ENCODE results near the gene RAI1. TPM values are rescaled to one million over a fixed set of nuclear protein-coding genes. Genes with fewer than 3 reads are reported as not detected.

RAI1 gene
- total RNA-seq, 1 experiment from 2014 or later = 86.3 TPM

DNA sequence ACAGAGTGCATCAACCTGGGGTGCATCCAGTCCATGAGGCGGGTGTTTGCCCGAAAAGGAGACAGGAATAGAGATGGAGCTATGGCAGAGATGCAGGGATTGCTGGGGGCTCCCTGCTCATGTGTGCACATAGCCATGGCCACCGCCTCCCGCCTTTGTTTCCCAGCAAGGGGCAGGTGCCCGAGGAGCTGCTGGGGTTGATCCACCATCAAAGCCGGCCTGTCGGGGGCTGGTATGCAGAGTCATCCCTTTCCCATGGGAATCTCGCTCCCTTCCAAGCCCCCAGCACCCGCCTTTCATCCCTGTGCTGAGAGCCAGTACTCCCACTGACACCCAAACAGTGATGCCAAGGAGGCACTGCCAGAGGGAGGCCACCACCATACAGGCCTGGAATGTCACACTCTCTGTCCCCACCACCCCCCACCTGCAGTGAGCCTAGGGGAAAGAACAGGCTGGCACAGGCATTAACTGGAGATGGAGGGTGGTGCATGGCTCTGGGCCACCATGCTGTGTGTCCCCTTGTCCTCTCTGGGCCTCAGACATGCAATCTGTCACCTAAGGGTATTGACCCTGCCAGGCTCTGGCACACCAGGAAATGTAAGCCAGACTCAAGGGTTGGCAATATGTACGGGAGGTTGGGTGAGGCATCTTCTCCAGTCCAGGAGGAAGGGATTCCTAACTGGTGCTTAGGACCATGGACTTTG, 90.4 kb downstream of the RAI1 start:
- Histone ChIP-seq H3K9me2 (ENCODE audit: insufficient read depth) (no peaks in the 10 kb centered on the region), H3K9me3 (ENCODE audit: insufficient read depth, low read depth) (no peaks in the 10 kb centered on the region), H3K79me2 (ENCODE audit: low read depth) (peaks cover 51% of the 10 kb centered on the region), H3F3A (ENCODE audit: insufficient read depth, low read depth) (peaks cover 27% of the 10 kb centered on the region), H4K20me1 (ENCODE audit: insufficient read depth) (peaks cover 83% of the 10 kb centered on the region), H3K27me3 (ENCODE audit: insufficient read depth, low read depth) (no peaks in the 10 kb centered on the region), H3K4me2 (no peak overlapping the region), H2AFZ (no peak overlapping the region), H3K4me1 (replicated peaks; ENCODE audit: insufficient read depth) (peaks cover 16% of the 10 kb centered on the region; the same call in 1 of the 2 replicates), H3K36me3 (ENCODE audit: low read depth) (no peaks in the 10 kb centered on the region), H3K27ac (no peak overlapping the region), H3K4me3 (no peak overlapping the region)
- no TSS peak for BruUV-seq (replicated peaks)
- ChIA-PET CTCF (no interaction called here), POLR2A (ENCODE audit: unreplicated experiment) (no interaction called here)
- TF ChIP-seq CTCF (conservative IDR thresholded peaks at IDR 0.05) (no peak), EZH2 (IDR thresholded peaks at IDR 0.05; ENCODE audit: low read depth) (no peak)
- peak in 1 of 2 experiments; percentile 20 for DNase-seq
- intact Hi-C loops (cut with micrococcal nuclease; ENCODE audit: unreplicated experiment) = no loop called here

GRCh38 chr17:17772231-17772630, 91.0 kb downstream of the RAI1 start:
- H3K27ac ChIP-seq = no peak overlapping the region
- no peaks in the 10 kb centered on the region for H3K27me3 ChIP-seq (ENCODE audit: insufficient read depth, low read depth)
- no peaks in the 10 kb centered on the region for H3K36me3 ChIP-seq (ENCODE audit: low read depth)
- no peaks in the 10 kb centered on the region for H3K9me3 ChIP-seq (ENCODE audit: insufficient read depth, low read depth)
- H3F3A ChIP-seq (ENCODE audit: insufficient read depth, low read depth) = peaks cover 29% of the 10 kb centered on the region
- no peak for TF ChIP-seq EZH2 (IDR thresholded peaks at IDR 0.05; ENCODE audit: low read depth)
- TF ChIP-seq CTCF (conservative IDR thresholded peaks at IDR 0.05) = no peak
- H2AFZ ChIP-seq = no peak overlapping the region
- no peak overlapping the region for H3K4me2 ChIP-seq
- H3K4me3 ChIP-seq = no peak overlapping the region
- ChIA-PET CTCF (no interaction called here), POLR2A (ENCODE audit: unreplicated experiment) (no interaction called here)
- peaks cover 16% of the 10 kb centered on the region; the same call in 1 of the 2 replicates for H3K4me1 ChIP-seq (replicated peaks; ENCODE audit: insufficient read depth)
- BruUV-seq (replicated peaks) = no TSS peak
- no peaks in the 10 kb centered on the region for H3K9me2 ChIP-seq (ENCODE audit: insufficient read depth)
- peaks cover 51% of the 10 kb centered on the region for H3K79me2 ChIP-seq (ENCODE audit: low read depth)
- DNase-seq = no peak
- intact Hi-C loops (cut with micrococcal nuclease; ENCODE audit: unreplicated experiment) = no loop called here
- peaks cover 83% of the 10 kb centered on the region for H4K20me1 ChIP-seq (ENCODE audit: insufficient read depth)

DNA sequence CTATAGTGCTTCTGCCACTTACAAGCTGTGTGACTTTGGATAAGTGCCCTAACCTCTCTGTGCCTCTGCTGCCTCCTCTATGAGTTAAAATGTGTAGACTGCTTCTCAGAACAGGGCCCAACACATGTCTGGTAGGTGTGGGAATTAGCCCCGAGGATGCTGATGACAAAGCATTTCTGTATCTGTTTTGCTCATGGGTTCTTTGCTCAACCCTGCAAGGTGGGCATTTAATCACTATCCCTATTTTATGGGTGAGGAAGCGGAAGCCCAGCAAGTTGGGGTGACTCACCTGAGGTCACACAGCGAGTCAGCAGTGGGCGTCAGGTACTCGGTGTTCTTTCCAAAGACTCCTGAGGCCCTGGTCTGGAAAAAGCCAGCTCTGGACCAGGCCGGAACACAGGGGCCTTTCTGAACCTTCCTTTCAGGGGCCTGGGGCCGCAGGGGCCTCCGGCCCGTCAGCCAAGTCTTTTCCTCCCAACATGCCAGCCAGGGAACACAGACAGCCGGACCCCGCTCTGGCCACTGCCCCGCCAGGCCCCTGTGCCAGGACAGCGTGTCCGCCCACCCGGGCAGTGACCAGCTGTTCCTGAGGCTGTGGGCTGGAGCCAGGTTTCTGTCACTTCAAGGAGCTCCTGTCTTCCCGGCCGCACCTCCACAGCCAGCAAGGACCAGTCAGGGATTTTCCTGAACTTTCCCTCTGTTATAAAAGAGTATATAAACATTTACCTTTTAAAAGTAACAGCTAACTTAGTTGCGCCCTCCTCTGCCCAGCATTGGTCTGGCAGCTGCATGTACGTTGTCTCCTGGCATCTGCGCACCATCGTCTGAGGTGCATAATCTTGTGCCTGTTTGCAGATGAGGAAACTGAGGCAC, 93.0 kb downstream of the RAI1 start:
- Histone ChIP-seq H3K27ac (peak overlapping the region; percentile 51), H3K4me2 (no peak overlapping the region), H3F3A (ENCODE audit: insufficient read depth, low read depth) (peaks cover 33% of the 10 kb centered on the region), H3K79me2 (ENCODE audit: low read depth) (peaks cover 38% of the 10 kb centered on the region), H3K36me3 (ENCODE audit: low read depth) (no peaks in the 10 kb centered on the region), H4K20me1 (ENCODE audit: insufficient read depth) (peaks cover 82% of the 10 kb centered on the region), H3K4me3 (no peak overlapping the region), H3K4me1 (replicated peaks; ENCODE audit: insufficient read depth) (peaks cover 16% of the 10 kb centered on the region; the same call in 1 of the 2 replicates), H2AFZ (no peak overlapping the region), H3K9me3 (ENCODE audit: insufficient read depth, low read depth) (no peaks in the 10 kb centered on the region), H3K27me3 (ENCODE audit: insufficient read depth, low read depth) (no peaks in the 10 kb centered on the region), H3K9me2 (ENCODE audit: insufficient read depth) (no peaks in the 10 kb centered on the region)
- intact Hi-C loops (cut with micrococcal nuclease; ENCODE audit: unreplicated experiment) = loop anchor here (1.0 kb wide), 2 partner anchors 86 to 93 kb away; partner anchors contain the start of gene RAI1
- CTCF ChIA-PET = interaction anchor here (0.7 to 1.1 kb wide), 2 partner anchors 39 to 94 kb away, joined by 3 read pairs; no protein-coding TSS in a partner anchor
- BruUV-seq (replicated peaks) = no TSS peak
- peak; percentile 61 for TF ChIP-seq CTCF (conservative IDR thresholded peaks at IDR 0.05)
- TF ChIP-seq EZH2 (IDR thresholded peaks at IDR 0.05; ENCODE audit: low read depth) = no peak
- POLR2A ChIA-PET (ENCODE audit: unreplicated experiment) = interaction anchor here (0.7 kb wide), 1 partner anchor 42 kb away, joined by 12 read pairs; no protein-coding TSS in a partner anchor
- DNase-seq = peak in 1 of 2 experiments; percentile 68

Measured in PC-9 (cell line).